ENCODE measurements around the gene ROM1. TPM values are rescaled to one million over a fixed set of nuclear protein-coding genes. Genes with fewer than 3 reads are reported as not detected.
A peak's percentile ranks its signal among the peaks of the same experiment; 100 is the strongest.

The ROM1 gene
- total RNA-seq, 6 donors from 2014 or later: 3.1 to 9.2 (median 5.2) TPM

GRCh38 chr11:62573592-62574362 is 39.3 kb upstream of the ROM1 start, which contains the start of gene EEF1G:
Gene EEF1G (minus strand): TSS chr11:62573891. CDS start chr11:62573842, 49 bp downstream.
- Histone ChIP-seq H3K9me3 (no peaks in the 10 kb centered on the region), H3K4me3 (peak within 1 kb of the TSS; percentile 78 to 90 (median 86)), H3K4me1 (peaks cover 34 to 45% (median 39%) of the 10 kb centered on the region in 4 donors), H3K36me3 (peaks cover 23 to 57% (median 37%) of the 10 kb centered on the region in 4 donors), H3K27me3 (no peaks in the 10 kb centered on the region), H3K27ac (peak within 1 kb of the TSS; percentile 85 to 93 (median 91))
- ATAC-seq (ENCODE audit: low FRiP score in 2 of 2): peak; percentile 98
- peak; percentile 97 to 100 for DNase-seq
- TF ChIP-seq EP300 (IDR thresholded peaks at IDR 0.05): peak in 1 of 4 donors; percentile 22
- TF ChIP-seq POLR2A (IDR thresholded peaks at IDR 0.05): peak; percentile 33 to 95 (median 71)
- peak in 1 of 6 experiments; percentile 25 for TF ChIP-seq CTCF (IDR thresholded peaks at IDR 0.05)
- TF ChIP-seq POLR2AphosphoS5 (IDR thresholded peaks at IDR 0.05): peak; percentile 60 to 93
- WGBS, 2 donors: 0 to 1% methylated on average over 35 to 38 of the region's 46 CpGs

GRCh38 chr11:62574363-62575071 is 38.5 kb upstream of the ROM1 start:
- H3K9me3 ChIP-seq: no peaks in the 10 kb centered on the region
- WGBS, 2 donors: 0 to 1% methylated on average over 23 to 33 of the region's 33 CpGs
- no peaks in the 10 kb centered on the region for H3K27me3 ChIP-seq
- ATAC-seq (ENCODE audit: low FRiP score in 2 of 2): peak; percentile 24 to 49
- peak; percentile 31 to 86 for DNase-seq
- TF ChIP-seq POLR2AphosphoS5 (IDR thresholded peaks at IDR 0.05) (peak in 1 of 2 donors; percentile 12), CTCF (IDR thresholded peaks at IDR 0.05) (no peak)
- H3K4me3 ChIP-seq: peak overlapping the region; percentile 67 to 88 (median 82)
- peaks cover 17 to 57% (median 32%) of the 10 kb centered on the region in 4 donors for H3K36me3 ChIP-seq
- peak overlapping the region; percentile 85 to 93 (median 91) for H3K27ac ChIP-seq
- H3K4me1 ChIP-seq: peaks cover 34 to 45% (median 39%) of the 10 kb centered on the region in 4 donors

- no peaks in the 10 kb centered on the region for H3K27me3 ChIP-seq
- 53 to 67% methylated on average over 15 to 17 of the region's 17 CpGs for WGBS, 2 donors
- DNase-seq: peak in 1 of 2 donors; percentile 83
- H3K9me3 ChIP-seq: no peaks in the 10 kb centered on the region
- ATAC-seq (ENCODE audit: low FRiP score in 2 of 2): no peak
- H3K36me3 ChIP-seq: peaks cover 12 to 56% (median 26%) of the 10 kb centered on the region in 4 donors
- peak overlapping the region; percentile 85 to 93 (median 91) for H3K27ac ChIP-seq
- H3K4me3 ChIP-seq: peak overlapping the region in 3 of 4 donors; percentile 78 to 88 (median 85)
- TF ChIP-seq POLR2AphosphoS5 (IDR thresholded peaks at IDR 0.05): no peak
- no peak for TF ChIP-seq CTCF (IDR thresholded peaks at IDR 0.05)
- TF ChIP-seq EP300 (IDR thresholded peaks at IDR 0.05): no peak
- no peak for TF ChIP-seq POLR2A (IDR thresholded peaks at IDR 0.05)
- H3K4me1 ChIP-seq: peaks cover 34 to 45% (median 39%) of the 10 kb centered on the region in 4 donors
Observed at GRCh38 chr11:62575156-62575555, 37.9 kb upstream of the ROM1 start.

- no peak for ATAC-seq (ENCODE audit: low FRiP score in 2 of 2)
- no peak overlapping the region for H3K4me3 ChIP-seq
Observed at GRCh38 chr11:62575837-62576236, 37.2 kb upstream of the ROM1 start.

More at GRCh38 chr11:62575837-62576236, 37.2 kb upstream of the ROM1 start:
- Histone ChIP-seq H3K27ac (peak overlapping the region; percentile 85 to 93 (median 91)), H3K9me3 (no peaks in the 10 kb centered on the region), H3K27me3 (no peaks in the 10 kb centered on the region), H3K36me3 (peaks cover 8 to 53% (median 22%) of the 10 kb centered on the region in 4 donors), H3K4me1 (peaks cover 34 to 45% (median 39%) of the 10 kb centered on the region in 4 donors)
- 93% methylated on average over 5 to 13 of the region's 14 CpGs for WGBS, 2 donors
- DNase-seq: no peak
- TF ChIP-seq POLR2A (IDR thresholded peaks at IDR 0.05): no peak
- no peak for TF ChIP-seq EP300 (IDR thresholded peaks at IDR 0.05)
- TF ChIP-seq POLR2AphosphoS5 (IDR thresholded peaks at IDR 0.05): no peak
- no peak for TF ChIP-seq CTCF (IDR thresholded peaks at IDR 0.05)
